OCI-LY7 (cell line): ENCODE results near the gene RPL18. TPM values are rescaled to one million over a fixed set of nuclear protein-coding genes. Genes with fewer than 3 reads are reported as not detected.
A peak's percentile ranks its signal among the peaks of the same experiment; 100 is the strongest.

Experiments used
- BruUV-seq: library from RNA; stranded (reverse); fragments of 400-500 nt; replicated peaks from 2 replicates; lab custom pipeline; 2021; lab: Mats Ljungman, UMichigan
- CTCF ChIA-PET: fragments of 300-600 bp; sonication (Branson Sonifier 250); formaldehyde crosslinking; loops from one replicate; lab custom pipeline; 2022; ENCODE audit warnings: antibody characterized with exemption; ENCODE audit not compliant: unreplicated experiment; lab: Charles Lee
- POLR2A ChIA-PET: fragments of 300-600 bp; sonication (Branson Sonifier 250); formaldehyde crosslinking; loops from one replicate; lab custom pipeline; 2022; ENCODE audit warnings: antibody characterized with exemption; lab: Charles Lee
- DNase-seq: peaks from one replicate; pipeline ENCODE4 v3.0.0-alpha.2; 2015; ENCODE audit warnings: low spot score
- H2AFZ ChIP-seq: fragments of 200-600 bp; sonication (generic), shearing (Covaris generic); 2 replicates; pipeline ENCODE4 v1.6.1; 2014; ENCODE audit warnings: mild to moderate bottlenecking, antibody characterized with exemption, low read length, moderate library complexity
- H3K27ac ChIP-seq: fragments of 200-600 bp; sonication (generic); 2 replicates; pipeline ENCODE4 v1.5.1; 2014; ENCODE audit warnings: mixed run types, low read depth, mild to moderate bottlenecking, moderate library complexity, low read length, inconsistent platforms; ENCODE audit not compliant: poor library complexity, severe bottlenecking
- H3K36me3 ChIP-seq: fragments of 200-600 bp; sonication (generic); 2 replicates; pipeline ENCODE4 v1.6.1; 2014; ENCODE audit warnings: mild to moderate bottlenecking, antibody characterized with exemption, low read length, moderate library complexity, mixed read lengths; ENCODE audit not compliant: insufficient read depth
- H3K4me1 ChIP-seq: fragments of 200-600 bp; sonication (generic); 2 replicates; pipeline ENCODE4 v1.5.1; 2014; ENCODE audit warnings: mild to moderate bottlenecking, low read length; ENCODE audit not compliant: insufficient read depth, poor library complexity, severe bottlenecking
- H3K4me2 ChIP-seq: fragments of 200-600 bp; sonication (generic); 2 replicates; pipeline ENCODE4 v1.6.1; 2014; ENCODE audit warnings: mild to moderate bottlenecking, low read length
- H3K4me3 ChIP-seq: fragments of 200-600 bp; sonication (generic); 2 replicates; pipeline ENCODE4 v1.5.1; 2014; ENCODE audit warnings: mild to moderate bottlenecking, low read depth, low read length; ENCODE audit not compliant: poor library complexity, severe bottlenecking
- H3K79me2 ChIP-seq: fragments of 200-600 bp; sonication (generic); 2 replicates; pipeline ENCODE4 v1.6.1; 2016; ENCODE audit warnings: low read depth, mild to moderate bottlenecking, low read length, moderate library complexity, mixed read lengths; ENCODE audit not compliant: insufficient read depth
- H3K9me2 ChIP-seq: fragments of 200-600 bp; sonication (generic); 2 replicates; pipeline ENCODE4 v1.6.1; 2016; ENCODE audit warnings: mild to moderate bottlenecking, low read length, mixed read lengths; ENCODE audit not compliant: insufficient read depth
- H3K9me3 ChIP-seq: fragments of 200-600 bp; sonication (generic); 2 replicates; pipeline ENCODE4 v1.6.1; 2014; ENCODE audit warnings: mild to moderate bottlenecking, mixed run types, low read length, mixed read lengths
- H4K20me1 ChIP-seq: fragments of 200-600 bp; sonication (generic); 2 replicates; pipeline ENCODE4 v1.6.1; 2014; ENCODE audit warnings: mild to moderate bottlenecking, antibody characterized with exemption, low read length, moderate library complexity, mixed read lengths; ENCODE audit not compliant: insufficient read depth
- EZH2phosphoT487 ChIP-seq: fragments of 200-600 bp; sonication (generic); IDR thresholded peaks from 2 replicates; pipeline ENCODE4 v1.6.1; 2018; ENCODE audit warnings: low read depth, borderline replicate concordance, mild to moderate bottlenecking, mixed run types, antibody characterized with exemption, low read length, moderate library complexity, mixed read lengths
- intact Hi-C: fragments of 100-400 bp; cut with micrococcal nuclease; formaldehyde crosslinking; loops from one replicate; pipeline ENCODE4 v1.10.0; 2022; ENCODE audit not compliant: unreplicated experiment
- total RNA-seq, 2 experiments: library from RNA; depleted of rRNA in 1 of 2; stranded (reverse); fragments of >200 nt in 1 of 2; shearing (Covaris generic) in 1 of 2; gene quantifications; 2 replicates each; pipeline ENCODE4 v1.2.3, GENCODE V29; 2014 to 2022
- TF ChIP-seq, protein P1 (sequence below): fragments of 200-600 bp; sonication (generic); conservative IDR thresholded peaks from 2 replicates; pipeline ENCODE4 v1.5.1; 2014; ENCODE audit warnings: mild to moderate bottlenecking, antibody characterized with exemption, low read length, moderate library complexity, mixed read lengths

RPL18 gene
- total RNA-seq, 2 experiments from 2014 or later = 1,333 to 5,064 TPM

- peak overlapping the region; percentile 95 for H2AFZ ChIP-seq
- intact Hi-C loops = loop anchor here (1.0 to 5.0 kb wide), 3 partner anchors 69 to 327 kb away; no protein-coding TSS in a partner anchor
- DNase-seq = peak; percentile 79
Measured at GRCh38 chr19:48644839-48645619, 26.1 kb upstream of the RPL18 start.

DNA sequence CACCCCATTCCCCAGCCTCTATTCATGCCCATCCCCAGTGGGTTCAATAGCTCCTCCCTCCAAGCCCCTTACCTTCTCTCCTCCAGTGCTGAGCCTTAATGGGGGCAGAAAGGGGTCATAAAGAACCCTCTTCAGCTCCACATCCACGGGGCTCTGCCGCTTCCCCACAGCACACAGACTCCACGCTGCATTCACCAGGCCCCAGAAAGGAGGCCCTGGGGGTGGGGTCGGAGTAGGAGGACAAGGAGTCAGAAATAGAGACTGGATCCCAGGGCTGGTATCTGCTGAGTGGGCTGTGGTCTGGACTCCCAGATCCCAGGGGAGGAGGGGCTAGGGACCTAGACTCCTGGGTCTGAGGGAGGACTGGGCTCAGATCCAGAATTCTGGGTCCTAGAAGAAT is 25.4 kb upstream of the RPL18 start:
- H3K27ac ChIP-seq = no peak overlapping the region
- TF ChIP-seq, protein P1, sequence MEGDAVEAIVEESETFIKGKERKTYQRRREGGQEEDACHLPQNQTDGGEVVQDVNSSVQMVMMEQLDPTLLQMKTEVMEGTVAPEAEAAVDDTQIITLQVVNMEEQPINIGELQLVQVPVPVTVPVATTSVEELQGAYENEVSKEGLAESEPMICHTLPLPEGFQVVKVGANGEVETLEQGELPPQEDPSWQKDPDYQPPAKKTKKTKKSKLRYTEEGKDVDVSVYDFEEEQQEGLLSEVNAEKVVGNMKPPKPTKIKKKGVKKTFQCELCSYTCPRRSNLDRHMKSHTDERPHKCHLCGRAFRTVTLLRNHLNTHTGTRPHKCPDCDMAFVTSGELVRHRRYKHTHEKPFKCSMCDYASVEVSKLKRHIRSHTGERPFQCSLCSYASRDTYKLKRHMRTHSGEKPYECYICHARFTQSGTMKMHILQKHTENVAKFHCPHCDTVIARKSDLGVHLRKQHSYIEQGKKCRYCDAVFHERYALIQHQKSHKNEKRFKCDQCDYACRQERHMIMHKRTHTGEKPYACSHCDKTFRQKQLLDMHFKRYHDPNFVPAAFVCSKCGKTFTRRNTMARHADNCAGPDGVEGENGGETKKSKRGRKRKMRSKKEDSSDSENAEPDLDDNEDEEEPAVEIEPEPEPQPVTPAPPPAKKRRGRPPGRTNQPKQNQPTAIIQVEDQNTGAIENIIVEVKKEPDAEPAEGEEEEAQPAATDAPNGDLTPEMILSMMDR = no peak
- TF ChIP-seq EZH2phosphoT487 = no peak
- ChIA-PET CTCF (no interaction called here), POLR2A (no interaction called here)
- intact Hi-C loops = no loop called here
- H3K36me3 ChIP-seq = no peaks in the 10 kb centered on the region
- no peaks in the 10 kb centered on the region for H3K9me3 ChIP-seq
- DNase-seq = no peak
- H2AFZ ChIP-seq = no peak overlapping the region
- BruUV-seq = no TSS peak
- peaks cover 25% of the 10 kb centered on the region for H3K4me1 ChIP-seq
- no peaks in the 10 kb centered on the region for H3K9me2 ChIP-seq
- no peak overlapping the region for H3K4me2 ChIP-seq
- no peaks in the 10 kb centered on the region for H4K20me1 ChIP-seq
- no peak overlapping the region for H3K4me3 ChIP-seq
- H3K79me2 ChIP-seq = no peaks in the 10 kb centered on the region

More at GRCh38 chr19:48644839-48645619, 26.1 kb upstream of the RPL18 start:
- Histone ChIP-seq H3K36me3 (no peaks in the 10 kb centered on the region), H3K9me2 (no peaks in the 10 kb centered on the region), H3K27ac (no peak overlapping the region), H3K9me3 (no peaks in the 10 kb centered on the region), H3K79me2 (no peaks in the 10 kb centered on the region), H3K4me2 (peak overlapping the region; percentile 92), H4K20me1 (no peaks in the 10 kb centered on the region), H3K4me3 (peak overlapping the region; percentile 66), H3K4me1 (peaks cover 29% of the 10 kb centered on the region)
- POLR2A ChIA-PET = interaction anchor here (0.6 kb wide), 2 partner anchors 164 to 236 kb away, joined by 3 to 8 read pairs; no protein-coding TSS in a partner anchor
- CTCF ChIA-PET = interaction anchor here (0.5 kb wide), 2 partner anchors 20 to 151 kb away, joined by 3 to 11 read pairs; no protein-coding TSS in a partner anchor
- TF ChIP-seq, protein P1 = no peak
- TF ChIP-seq EZH2phosphoT487 = no peak
- BruUV-seq = no TSS peak

- no peak for TF ChIP-seq EZH2phosphoT487
- TF ChIP-seq, protein P1 = no peak
- no peak overlapping the region for H2AFZ ChIP-seq
- no peak overlapping the region for H3K27ac ChIP-seq
- BruUV-seq = no TSS peak
- H3K4me1 ChIP-seq = peaks cover 33% of the 10 kb centered on the region
- H3K4me3 ChIP-seq = no peak overlapping the region
- no peak for DNase-seq
- intact Hi-C loops = no loop called here
- no peaks in the 10 kb centered on the region for H3K36me3 ChIP-seq
- no peaks in the 10 kb centered on the region for H4K20me1 ChIP-seq
- no peaks in the 10 kb centered on the region for H3K9me3 ChIP-seq
- no peaks in the 10 kb centered on the region for H3K79me2 ChIP-seq
- no peaks in the 10 kb centered on the region for H3K9me2 ChIP-seq
- H3K4me2 ChIP-seq = no peak overlapping the region
- ChIA-PET POLR2A (no interaction called here), CTCF (no interaction called here)
Measured at GRCh38 chr19:48642862-48643261, 23.9 kb upstream of the RPL18 start.
